Measurements from ENCODE around the gene STARD7.

DNA sequence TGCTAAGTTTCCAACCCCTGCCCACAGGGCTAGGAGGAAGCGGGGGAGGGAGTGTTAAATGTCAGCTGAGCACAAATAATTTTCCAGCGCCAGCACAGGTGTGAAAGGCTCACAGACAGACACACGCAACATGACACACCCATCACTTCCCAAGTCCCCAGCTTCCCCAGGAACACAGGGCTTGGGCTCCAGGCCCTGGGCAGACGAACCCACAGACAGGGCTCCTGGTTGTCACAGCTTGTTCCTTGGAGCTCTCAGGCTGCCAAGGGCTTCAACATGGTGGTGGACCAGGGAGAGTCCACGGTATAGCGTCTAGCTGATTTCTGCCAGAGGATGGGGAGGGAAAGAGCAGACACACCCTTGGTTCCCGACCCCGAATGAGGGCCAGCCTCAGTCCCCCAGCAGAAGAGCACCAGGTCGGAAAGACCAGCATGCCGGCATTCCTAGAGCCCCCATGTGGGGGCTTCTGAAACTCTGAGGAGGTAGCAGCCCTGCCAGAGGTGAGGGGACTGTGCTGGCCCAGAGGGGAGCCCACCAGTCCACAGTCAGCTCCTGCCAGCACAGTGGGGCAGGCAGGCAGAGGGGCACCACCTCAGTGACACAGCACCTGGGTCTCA, 65.3 kb downstream of the STARD7 start:
- no peak for TF ChIP-seq POLR2AphosphoS5 (IDR thresholded peaks at IDR 0.05; ENCODE audit: borderline replicate concordance, low read depth, low read length)
- TF ChIP-seq EZH2 (IDR thresholded peaks at IDR 0.05), result no peak

Data from SK-N-MC (cell line).